Naive thymus-derived CD4-positive, alpha-beta T cell (primary cell): ENCODE measurements around the gene RACK1. TPM values are rescaled to one million over a fixed set of nuclear protein-coding genes. Genes with fewer than 3 reads are reported as not detected.
"Not testable (repeated sequence)": the region's sequence is repeated elsewhere in the genome, so short reads cannot be mapped to it uniquely, and the experiment has no call there.

Experiments
- ATAC-seq: fragments of 150-1000 bp; cut with Tn5 transposase; 2 replicates; pipeline ENCODE4 v1.10.0; 2021; ENCODE audit warnings: mild to moderate bottlenecking, moderate library complexity
- CTCF ChIA-PET: fragments of 350-600 bp; sonication (Branson Sonifier 250); formaldehyde crosslinking; loops from one replicate; lab custom pipeline; 2021; ENCODE audit warnings: antibody characterized with exemption; lab: Charles Lee
- POLR2A ChIA-PET: fragments of 350-600 bp; sonication (Branson Sonifier 250); formaldehyde crosslinking; loops from one replicate; lab custom pipeline; 2021; ENCODE audit warnings: antibody characterized with exemption, inconsistent platforms; lab: Charles Lee
- DNase-seq, 9 donors: peaks; one replicate each; pipeline versions ENCODE4 v3.0.0 to v3.0.0-alpha.2; 2020 to 2022; ENCODE audit warnings: mixed read lengths in 1 of 9
- H3K27ac ChIP-seq: one replicate; pipeline ENCODE4 v1.7.0; 2013; ENCODE audit warnings: mild to moderate bottlenecking, low read depth, low read length, moderate library complexity
- H3K27me3 ChIP-seq, 2 donors: one replicate each; pipeline ENCODE4 v1.7.0; 2013; ENCODE audit warnings: low read length in 2 of 2, mild to moderate bottlenecking in 2 of 2, moderate library complexity in 2 of 2; ENCODE audit not compliant: control insufficient read depth in 2 of 2, insufficient read depth in 2 of 2
- H3K36me3 ChIP-seq, 3 experiments: 1 replicate in 2 of 3; 2 replicates in 1 of 3; pipeline ENCODE4 v1.7.0; 2013; ENCODE audit warnings: low read length in 3 of 3, mild to moderate bottlenecking in 3 of 3, moderate library complexity in 1 of 3; ENCODE audit not compliant: insufficient read depth in 3 of 3, control insufficient read depth in 2 of 3
- H3K4me1 ChIP-seq, 2 donors: one replicate each; pipeline ENCODE4 v1.7.0; 2013; ENCODE audit warnings: low read length in 2 of 2, mild to moderate bottlenecking in 2 of 2, moderate library complexity in 1 of 2; ENCODE audit not compliant: control insufficient read depth in 2 of 2, insufficient read depth in 2 of 2
- H3K4me3 ChIP-seq: 2 replicates; pipeline ENCODE4 v1.7.0; 2013; ENCODE audit warnings: mild to moderate bottlenecking, low read length
- H3K9me3 ChIP-seq, 3 experiments: 1 replicate in 2 of 3; 2 replicates in 1 of 3; pipeline ENCODE4 v1.7.0; 2013; ENCODE audit warnings: low read length in 3 of 3; ENCODE audit not compliant: control insufficient read depth in 2 of 3
- H3K27ac Mint-ChIP-seq, 9 donors: one replicate each; pipeline ENCODE4 v1.8.0; 2020 to 2022; ENCODE audit warnings: mixed read lengths in 9 of 9, mild to moderate bottlenecking in 8 of 9, moderate library complexity in 5 of 9, inconsistent platforms in 2 of 9
- H3K27me3 Mint-ChIP-seq, 5 donors: one replicate each; pipeline ENCODE4 v1.8.0; 2021 to 2022; ENCODE audit warnings: mixed read lengths in 5 of 5, mild to moderate bottlenecking in 1 of 5
- H3K36me3 Mint-ChIP-seq, 5 donors: one replicate each; pipeline ENCODE4 v1.8.0; 2020 to 2022; ENCODE audit warnings: mixed read lengths in 5 of 5, mild to moderate bottlenecking in 3 of 5, inconsistent platforms in 1 of 5
- H3K4me1 Mint-ChIP-seq, 7 donors: one replicate each; pipeline ENCODE4 v1.8.0; 2020 to 2022; ENCODE audit warnings: mixed read lengths in 7 of 7, mild to moderate bottlenecking in 3 of 7, inconsistent platforms in 1 of 7
- H3K4me3 Mint-ChIP-seq, 10 donors: one replicate each; pipeline ENCODE4 v1.8.0; 2020 to 2022; ENCODE audit warnings: mild to moderate bottlenecking in 10 of 10, mixed read lengths in 10 of 10, moderate library complexity in 6 of 10, inconsistent platforms in 2 of 10
- H3K9me3 Mint-ChIP-seq, 11 donors: one replicate each; pipeline ENCODE4 v1.8.0; 2020 to 2022; ENCODE audit warnings: mixed read lengths in 11 of 11, mild to moderate bottlenecking in 4 of 11, inconsistent platforms in 1 of 11, moderate library complexity in 1 of 11
- intact Hi-C, 2 donors: fragments of 100-400 bp; cut with micrococcal nuclease; formaldehyde crosslinking; loops; one replicate each; pipeline ENCODE4 v1.15.1; 2023
- polyA plus RNA-seq, 2 donors: library from polyadenylated mRNA; unstranded; fragments of 300-500 nt; fragmentation: Illumina TruSeq; gene quantifications; one replicate each; pipeline ENCODE4 v1.2.3, GENCODE V29; 2021
- total RNA-seq, 6 experiments: library from RNA in 5 of 6; stranded (reverse) in 5 of 6; gene quantifications; 1 replicate in 5 of 6; 2 replicates in 1 of 6; pipeline ENCODE4 v1.2.3 and lab custom pipeline; 2021 to 2026

The RACK1 gene
- 1,000 to 10,000 TPM; 1,703 to 2,739 (median 2,322) TPM for total RNA-seq
- polyA plus RNA-seq: 1,000 to 10,000 TPM; 2,748 to 2,829 TPM
- total RNA-seq (lab: John Stamatoyannopoulos, UW): 1,650 reads per million, percentile 100 among the genes with 10 or more reads in this experiment

- Mint-ChIP-seq H3K4me1 (peaks cover 45 to 78% (median 66%) of the 10 kb centered on the region in 7 donors), H3K4me3 (peak within 1 kb of the TSS; percentile 91 to 99 (median 98)), H3K36me3 (peaks cover 10 to 44% (median 19%) of the 10 kb centered on the region in 5 donors), H3K27ac (peak within 1 kb of the TSS; percentile 93 to 100 (median 97)), H3K27me3 (no peaks in the 10 kb centered on the region), H3K9me3 (no peaks in the 10 kb centered on the region)
- DNase-seq (peak; percentile 77 to 93 (median 91)), ATAC-seq (peak; percentile 83)
- H3K9me3 ChIP-seq: no peaks in the 10 kb centered on the region
- H3K4me1 ChIP-seq: peaks cover 39 to 46% of the 10 kb centered on the region in 2 donors
- peak within 1 kb of the TSS; percentile 91 for H3K27ac ChIP-seq
- H3K36me3 ChIP-seq: peaks cover 19 to 33% (median 19%) of the 10 kb centered on the region in 3 experiments
- H3K27me3 ChIP-seq: no peaks in the 10 kb centered on the region
- intact Hi-C loops: loop anchor here (1.0 to 5.0 kb wide), 6 partner anchors 18 to 436 kb away; partner anchors contain the start of genes TRIM41 (in 2 of the 2), TRIM52 (in 2 of the 2) and ZFP62 (in 1 of the 2)
- CTCF ChIA-PET: interaction anchor here (0.6 to 2.5 kb wide), 6 partner anchors 12 to 54 kb away, joined by 3 to 10 read pairs (median 5); partner anchors contain the start of genes TRIM41 and TRIM52
- H3K4me3 ChIP-seq: peak within 1 kb of the TSS; percentile 99
- POLR2A ChIA-PET: interaction anchor here (0.6 to 13.0 kb wide), 14 partner anchors 15 to 440 kb away, joined by 3 to 305 read pairs (median 6); partner anchors contain the start of genes TRIM41 and TRIM52
These were observed at the start of gene RACK1 for GRCh38 chr5:181243564-181244343. Gene RACK1, minus strand, starts transcription at chr5:181243906. Its CDS starts 106 bp downstream, at chr5:181243800.

- H3K27me3 ChIP-seq, H3K27ac ChIP-seq, H3K9me3 ChIP-seq, H3K4me3 ChIP-seq, H3K27me3 Mint-ChIP-seq, H3K4me3 Mint-ChIP-seq, H3K36me3 Mint-ChIP-seq, H3K9me3 Mint-ChIP-seq, H3K4me1 Mint-ChIP-seq, H3K36me3 ChIP-seq, intact Hi-C loops, DNase-seq, H3K4me1 ChIP-seq, CTCF ChIA-PET, POLR2A ChIA-PET, ATAC-seq: not testable (repeated sequence)
- H3K27ac Mint-ChIP-seq: peak overlapping the region in 1 of 9 donors; percentile 12
These were observed 43.6 kb upstream of the RACK1 start for GRCh38 chr5:181287331-181287730.

GRCh38 chr5:181285962-181286705 lies 42.4 kb upstream of the RACK1 start:
- H3K27ac ChIP-seq, H3K36me3 Mint-ChIP-seq, H3K36me3 ChIP-seq, H3K27me3 Mint-ChIP-seq, intact Hi-C loops, H3K9me3 Mint-ChIP-seq, H3K4me1 ChIP-seq, ATAC-seq, H3K4me1 Mint-ChIP-seq, DNase-seq, H3K27me3 ChIP-seq, H3K27ac Mint-ChIP-seq, H3K4me3 Mint-ChIP-seq, H3K9me3 ChIP-seq, H3K4me3 ChIP-seq, POLR2A ChIA-PET, CTCF ChIA-PET: not testable (repeated sequence)

- CTCF ChIA-PET, H3K4me1 Mint-ChIP-seq, H3K4me3 ChIP-seq, H3K27me3 ChIP-seq, POLR2A ChIA-PET, H3K36me3 Mint-ChIP-seq, H3K9me3 ChIP-seq, H3K27ac ChIP-seq, DNase-seq, ATAC-seq, H3K9me3 Mint-ChIP-seq, H3K36me3 ChIP-seq, H3K27me3 Mint-ChIP-seq, H3K4me1 ChIP-seq: not testable (repeated sequence)
- Mint-ChIP-seq H3K4me3 (peak overlapping the region in 1 of 10 donors; percentile 50), H3K27ac (peak overlapping the region in 2 of 9 donors; percentile 80 to 82)
- intact Hi-C loops: loop anchor here in 1 of 2 donors (1.0 kb wide), 1 partner anchor 100 kb away; no protein-coding TSS in a partner anchor
These were observed 40.4 kb upstream of the RACK1 start for GRCh38 chr5:181283841-181284755.

- Mint-ChIP-seq H3K27ac (no peak overlapping the region), H3K4me3 (no peak overlapping the region), H3K27me3 (peaks cover 0 to 4% (median 0%) of the 10 kb centered on the region in 5 donors), H3K4me1 (peaks cover 0 to 4% (median 0%) of the 10 kb centered on the region in 7 donors), H3K9me3 (no peaks in the 10 kb centered on the region), H3K36me3 (peaks cover 0 to 11% (median 0%) of the 10 kb centered on the region in 5 donors)
- ChIA-PET POLR2A (interaction anchor here (0.6 kb wide), 1 partner anchor 566 kb away, joined by 6 read pairs; no protein-coding TSS in a partner anchor), CTCF (no interaction called here)
- ATAC-seq (no peak), DNase-seq (no peak)
- no peak overlapping the region for H3K4me3 ChIP-seq
- H3K4me1 ChIP-seq: no peaks in the 10 kb centered on the region
- no peak overlapping the region for H3K27ac ChIP-seq
- no peaks in the 10 kb centered on the region for H3K9me3 ChIP-seq
- no peaks in the 10 kb centered on the region for H3K27me3 ChIP-seq
- intact Hi-C loops: no loop called here
- H3K36me3 ChIP-seq: no peaks in the 10 kb centered on the region
These were observed 39.6 kb upstream of the RACK1 start for GRCh38 chr5:181283347-181283746.

- no peaks in the 10 kb centered on the region for H3K4me1 ChIP-seq
- Mint-ChIP-seq H3K27ac (no peak overlapping the region), H3K27me3 (peaks cover 0 to 4% (median 0%) of the 10 kb centered on the region in 5 donors), H3K36me3 (peaks cover 0 to 9% (median 0%) of the 10 kb centered on the region in 5 donors), H3K9me3 (no peaks in the 10 kb centered on the region), H3K4me3 (no peak overlapping the region), H3K4me1 (peaks cover 0 to 4% (median 0%) of the 10 kb centered on the region in 7 donors)
- no peak overlapping the region for H3K4me3 ChIP-seq
- H3K27me3 ChIP-seq: no peaks in the 10 kb centered on the region
- POLR2A ChIA-PET: interaction anchor here (0.6 kb wide), 1 partner anchor 566 kb away, joined by 6 read pairs; no protein-coding TSS in a partner anchor
- CTCF ChIA-PET: no interaction called here
- H3K9me3 ChIP-seq: no peaks in the 10 kb centered on the region
- DNase-seq: no peak
- no peak overlapping the region for H3K27ac ChIP-seq
- no peak for ATAC-seq
- no peaks in the 10 kb centered on the region for H3K36me3 ChIP-seq
- intact Hi-C loops: no loop called here
These were observed 39.2 kb upstream of the RACK1 start for GRCh38 chr5:181282874-181283273.
